Sciatic nerve (tissue), 2 donors: ENCODE measurements around the gene ETAA1. TPM values are rescaled to one million over a fixed set of nuclear protein-coding genes. Genes with fewer than 3 reads are reported as not detected.

ENCODE experiments used
- ATAC-seq: fragments of 200-7000 bp; cut with Tn5 transposase; one replicate; pipeline ENCODE4 v1.9.1; 2020; ENCODE audit warnings: mild to moderate bottlenecking, moderate library complexity
- DNase-seq: peaks from one replicate; pipeline ENCODE4 v3.0.0-alpha.2; 2020; ENCODE audit warnings: low spot score
- intact Hi-C: fragments of 100-400 bp; cut with DNase I; formaldehyde crosslinking; loops from one replicate; pipeline ENCODE4 v1.14.2; 2022
- total RNA-seq: library from RNA; stranded (reverse); fragmentation: NEBNext Ultra II Directional; extraction: Animal tissue kit (Norgen Biotek cat#: 25700); gene quantifications from one replicate; pipeline ENCODE4 v1.2.1, GENCODE V29; 2021
- donor health status: DM: no; HTN: no; CAD: no.
- donor health status: DM: no; HTN: no; CAD: no.

The ETAA1 gene
- total RNA-seq, 1 donor from 2014 or later = 12.9 TPM

DNA sequence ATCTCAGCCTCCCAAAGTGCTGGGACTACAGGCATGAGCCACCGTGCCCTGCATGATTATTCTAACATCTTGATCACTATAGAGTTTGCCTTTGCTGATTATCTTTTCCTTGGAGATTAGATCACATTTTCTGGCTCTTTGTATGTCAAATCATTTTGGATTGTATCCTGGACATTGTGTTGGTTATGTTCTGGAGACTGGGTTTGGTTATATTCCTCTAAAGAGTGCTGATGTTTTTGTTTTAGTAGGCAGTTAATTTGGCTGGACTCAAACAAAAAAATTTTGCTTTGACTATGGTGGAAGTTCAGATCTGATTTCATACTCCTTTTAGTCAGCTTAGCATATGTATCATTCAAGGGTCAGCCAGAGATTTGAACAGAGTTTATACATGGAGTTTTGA lies 26.4 kb downstream of the ETAA1 start:
- no peak for DNase-seq
- intact Hi-C loops = no loop called here
- no peak for ATAC-seq

DNA sequence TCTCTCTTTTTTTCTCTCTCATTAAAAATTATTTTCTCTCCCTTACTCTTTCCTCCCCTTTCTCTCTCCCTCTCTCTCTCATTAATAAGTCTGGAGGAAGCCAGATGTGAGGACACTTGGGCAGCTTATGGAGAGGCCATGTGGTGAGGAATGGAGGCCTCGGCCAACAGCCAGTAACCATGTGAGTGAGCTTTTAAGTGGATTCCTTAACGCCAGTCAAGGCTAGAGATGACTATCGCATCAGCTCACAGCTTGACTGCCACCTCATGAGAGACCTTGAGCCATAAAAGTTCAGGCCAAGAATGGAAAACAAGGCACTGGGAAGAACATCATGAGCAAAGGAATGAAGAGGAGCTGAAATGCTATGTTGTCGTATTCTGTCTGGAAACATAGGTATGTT lies 39.1 kb downstream of the ETAA1 start:
- DNase-seq = no peak
- intact Hi-C loops = no loop called here
- ATAC-seq = no peak

DNA sequence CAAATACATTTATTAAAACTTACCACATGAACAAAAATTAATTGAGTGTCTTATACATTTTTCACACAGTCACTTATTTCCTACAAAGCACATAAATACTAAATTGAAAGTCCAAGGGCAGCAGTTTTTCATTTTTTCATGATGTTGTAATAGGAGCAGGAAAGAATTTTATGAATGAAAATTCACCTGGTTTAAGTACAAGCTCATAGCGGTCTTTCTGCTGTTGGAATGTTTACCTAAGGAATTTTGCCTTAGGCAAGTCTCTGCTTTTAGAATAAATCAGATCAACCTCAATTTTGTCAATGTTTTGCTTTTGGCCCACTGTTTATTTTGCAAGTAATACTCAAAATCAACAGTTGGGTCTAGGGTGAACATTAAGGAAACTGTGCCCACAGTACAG lies 40.0 kb downstream of the ETAA1 start:
- ATAC-seq (no peak), DNase-seq (no peak)
- intact Hi-C loops = no loop called here

DNA sequence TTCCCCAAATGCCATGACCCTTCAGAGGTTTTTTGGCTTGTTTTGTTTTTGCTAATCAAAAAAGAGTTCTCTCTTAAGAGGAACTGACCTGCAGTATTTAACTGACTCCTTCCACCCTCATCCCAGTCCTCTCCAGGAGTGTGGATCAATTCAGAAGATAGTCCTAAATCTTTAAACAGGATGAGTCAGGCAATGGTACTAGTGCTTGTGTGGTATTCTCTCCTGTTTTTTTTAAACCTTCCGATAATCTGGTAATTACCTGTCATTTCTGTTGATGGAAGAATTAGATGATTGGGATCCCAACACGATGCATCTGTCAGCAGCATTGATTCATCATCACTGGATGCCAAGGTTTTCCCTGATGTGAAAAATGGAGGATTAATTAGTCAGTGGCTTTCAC lies 41.2 kb downstream of the ETAA1 start:
- ATAC-seq (no peak), DNase-seq (no peak)
- intact Hi-C loops = no loop called here

DNA sequence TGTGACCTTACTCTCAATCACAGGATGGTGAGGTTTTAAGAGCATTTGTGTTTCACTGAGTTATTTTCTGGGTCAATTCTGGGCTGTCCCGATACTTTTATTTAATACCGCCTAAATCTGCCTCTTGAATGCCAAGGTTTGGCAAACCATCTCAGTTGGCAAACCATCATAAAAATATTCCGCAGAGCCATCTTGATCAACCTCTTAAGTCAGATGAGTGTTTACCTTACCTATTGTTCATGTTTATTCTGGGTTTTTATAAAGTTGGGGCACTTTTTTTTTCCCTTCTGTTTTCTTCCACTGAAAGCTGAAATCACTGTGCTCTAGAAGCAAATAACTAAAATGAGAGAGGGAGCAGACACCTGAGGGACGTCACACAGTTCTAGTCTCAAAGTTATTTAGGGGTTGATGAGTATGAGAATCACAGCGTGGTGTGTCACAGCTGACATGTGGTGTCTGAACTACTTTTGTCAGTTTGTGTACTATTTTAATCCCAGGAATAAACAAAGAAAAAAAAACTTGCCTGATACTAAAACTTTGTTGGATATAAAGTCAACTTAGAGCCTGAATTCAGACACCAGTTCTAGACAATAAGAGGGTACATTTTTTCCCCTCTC lies 48.6 kb downstream of the ETAA1 start:
- DNase-seq (no peak), ATAC-seq (no peak)
- intact Hi-C loops = no loop called here

DNA sequence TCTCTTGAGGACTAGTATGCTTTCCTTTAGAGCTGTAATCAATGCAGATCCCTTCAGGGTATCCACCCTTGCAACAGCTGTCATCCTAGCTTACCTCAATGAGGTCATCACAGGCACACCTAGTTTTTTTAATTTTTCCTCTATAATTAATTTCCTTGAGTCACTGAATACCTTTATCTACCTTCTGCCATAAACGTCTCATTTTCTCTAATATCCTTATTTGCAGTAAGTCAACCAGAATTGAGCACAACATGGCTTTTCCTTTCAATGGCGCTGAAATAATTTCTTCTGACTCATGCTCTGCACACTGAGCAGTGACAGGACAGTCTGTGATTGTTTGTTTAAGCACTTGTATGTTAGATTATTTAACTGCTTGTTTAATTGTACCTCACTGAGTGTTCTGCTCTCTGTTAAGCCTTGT lies 49.4 kb downstream of the ETAA1 start:
- no peak for ATAC-seq
- no peak for DNase-seq
- intact Hi-C loops = no loop called here

DNA sequence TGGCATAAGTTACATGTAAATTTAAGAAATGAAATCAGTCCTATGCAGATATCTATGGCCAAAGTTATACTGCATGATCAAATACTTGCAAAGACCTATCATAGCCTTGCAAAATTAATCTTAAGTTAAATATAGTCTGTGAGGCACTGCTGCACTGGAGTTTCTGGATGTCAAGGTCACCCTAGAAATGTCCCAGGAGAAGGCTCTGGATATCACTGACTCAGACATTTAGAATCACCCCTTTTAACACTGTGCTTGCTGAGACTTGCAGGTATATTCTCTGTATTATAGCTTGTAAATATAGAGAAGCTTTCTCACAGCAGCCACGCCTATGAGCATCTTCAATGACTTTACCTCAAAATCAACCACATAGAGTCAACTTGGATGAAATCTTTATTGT lies 51.5 kb downstream of the ETAA1 start:
- intact Hi-C loops = no loop called here
- DNase-seq (no peak), ATAC-seq (no peak)

DNA sequence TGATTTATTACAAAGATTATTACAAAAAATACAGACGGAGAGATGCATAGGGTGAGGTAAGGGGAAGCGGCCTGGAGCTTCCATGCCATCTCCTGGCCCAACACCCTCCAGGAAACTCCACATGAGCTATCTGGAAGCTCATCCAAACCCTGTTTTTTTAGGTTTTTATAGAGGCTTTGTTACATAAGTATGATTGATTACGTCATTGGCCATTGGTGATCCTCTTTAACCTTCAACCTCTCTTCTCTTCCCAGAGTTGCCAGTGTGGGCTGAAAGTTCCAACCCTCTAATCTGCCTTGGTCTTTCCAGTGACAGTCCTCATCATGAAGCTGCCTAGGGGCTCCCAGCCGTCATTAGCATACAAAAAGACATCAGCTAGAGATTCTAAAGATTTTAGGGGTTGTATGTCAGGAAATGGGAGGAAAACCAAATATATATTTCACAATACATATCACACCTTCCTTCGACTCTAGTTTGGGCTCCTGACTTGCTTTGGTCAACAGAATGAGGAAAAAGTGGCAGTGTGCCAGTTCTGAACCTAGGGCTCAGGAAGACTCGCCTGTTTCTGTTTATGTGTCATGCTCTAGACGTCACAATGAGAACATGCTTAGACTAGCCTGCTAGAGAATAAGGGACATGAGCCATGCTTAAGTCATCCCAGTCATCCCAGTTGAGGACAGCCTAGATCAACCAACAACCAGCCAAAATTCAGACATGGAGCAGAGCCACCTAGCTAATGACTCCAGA lies 54.1 kb downstream of the ETAA1 start:
- DNase-seq (no peak), ATAC-seq (no peak)
- intact Hi-C loops = no loop called here

DNA sequence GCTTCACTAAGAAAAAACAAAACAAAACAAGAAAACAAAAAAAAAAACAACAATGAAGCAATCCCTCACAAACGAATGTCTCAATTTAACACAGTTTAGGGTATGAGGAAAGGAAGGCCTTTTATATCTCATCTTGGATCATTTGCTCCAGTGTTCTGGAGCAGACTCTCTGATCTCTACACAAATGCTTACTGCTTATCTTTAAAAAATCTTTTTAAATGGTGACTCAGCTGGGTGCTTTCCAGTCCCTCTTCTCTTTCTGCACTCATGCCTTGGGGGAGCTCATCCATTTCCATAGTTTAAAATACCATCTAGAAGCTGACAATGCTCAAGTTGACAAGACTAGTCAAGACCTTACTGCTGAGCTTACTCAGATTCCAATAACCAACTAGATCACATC lies 56.2 kb downstream of the ETAA1 start:
- ATAC-seq (no peak), DNase-seq (no peak)
- intact Hi-C loops = no loop called here

DNA sequence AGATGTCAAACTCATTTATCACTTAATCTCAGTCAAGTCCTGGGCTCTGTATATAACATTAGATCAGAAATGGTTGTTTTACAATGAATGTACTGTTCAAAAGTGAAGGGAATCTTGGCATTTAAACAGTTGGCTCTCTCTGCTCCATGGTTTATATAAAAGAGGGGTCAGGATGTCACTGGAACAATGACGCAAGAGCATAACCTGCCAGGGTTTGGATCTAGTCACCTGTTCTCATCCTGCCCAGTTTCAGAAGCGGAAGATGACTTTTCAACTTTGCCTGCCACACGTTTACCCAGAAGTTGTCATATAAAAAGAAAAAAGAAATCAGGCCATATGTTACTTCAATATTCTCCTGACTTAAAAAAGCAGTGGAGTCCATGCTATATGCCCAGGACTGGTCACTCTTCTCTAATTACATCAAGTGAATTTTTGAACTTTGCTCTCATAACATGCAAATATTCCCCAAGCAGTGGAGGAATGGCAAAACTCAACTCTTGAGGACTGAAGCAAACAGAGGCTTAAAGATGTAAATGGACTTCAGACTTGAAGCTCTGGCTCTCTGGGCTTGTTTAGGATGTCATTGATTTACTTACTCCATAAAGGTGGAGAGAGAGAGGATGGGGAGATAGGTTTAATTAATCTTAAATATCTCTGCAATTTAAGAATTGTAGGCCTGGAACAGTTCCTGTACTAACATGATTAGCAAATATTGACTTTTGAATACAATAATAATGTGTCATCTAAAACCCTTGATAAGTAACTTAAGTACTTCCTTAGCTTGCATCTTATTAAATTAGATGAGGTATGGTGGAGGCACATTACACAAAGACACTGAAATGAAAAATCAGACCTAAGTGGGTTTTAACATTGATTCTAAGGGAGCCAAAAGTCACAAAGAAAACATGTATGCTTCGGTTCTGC lies 58.3 kb downstream of the ETAA1 start:
- intact Hi-C loops = no loop called here
- ATAC-seq (no peak), DNase-seq (no peak)

DNA sequence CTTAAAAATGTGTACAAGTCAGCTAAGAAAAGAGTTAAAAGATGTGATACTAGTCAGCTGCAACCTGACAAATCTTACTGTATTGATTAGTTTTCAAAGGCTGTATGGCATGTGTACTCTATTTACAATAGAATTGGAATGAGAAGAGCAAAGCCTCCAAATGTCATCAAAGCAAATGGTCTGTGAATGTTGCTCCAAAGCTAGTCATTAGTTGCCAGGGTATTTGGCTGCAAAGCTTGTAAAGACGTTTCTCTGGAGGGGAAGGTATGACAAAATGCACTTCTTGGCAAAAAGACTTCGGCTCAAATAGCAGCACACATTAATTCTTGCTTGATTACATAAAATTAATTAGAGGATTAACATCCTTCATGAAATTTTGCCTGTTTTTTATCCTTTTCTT lies 59.3 kb downstream of the ETAA1 start:
- intact Hi-C loops = no loop called here
- ATAC-seq (no peak), DNase-seq (no peak)

DNA sequence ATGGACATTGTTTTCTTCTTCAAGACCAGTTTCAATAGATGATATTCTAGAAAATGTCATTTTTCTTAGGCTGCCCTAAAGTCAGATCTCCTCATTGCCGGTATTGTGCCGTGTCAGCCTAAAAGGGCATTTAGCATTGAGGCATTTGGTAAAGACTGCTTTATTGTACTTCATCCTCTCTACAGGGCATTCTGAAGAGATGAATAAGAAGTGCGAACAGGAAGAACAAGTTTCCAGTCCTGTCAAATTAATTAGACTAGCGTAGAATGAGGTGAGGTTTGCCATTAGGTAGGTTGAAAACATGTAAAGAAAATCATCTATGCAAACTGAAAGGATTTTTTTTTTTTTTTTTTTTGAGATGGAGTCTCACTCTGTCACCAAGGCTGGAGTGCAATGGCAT lies 60.6 kb downstream of the ETAA1 start:
- intact Hi-C loops = no loop called here
- DNase-seq = no peak
- no peak for ATAC-seq

DNA sequence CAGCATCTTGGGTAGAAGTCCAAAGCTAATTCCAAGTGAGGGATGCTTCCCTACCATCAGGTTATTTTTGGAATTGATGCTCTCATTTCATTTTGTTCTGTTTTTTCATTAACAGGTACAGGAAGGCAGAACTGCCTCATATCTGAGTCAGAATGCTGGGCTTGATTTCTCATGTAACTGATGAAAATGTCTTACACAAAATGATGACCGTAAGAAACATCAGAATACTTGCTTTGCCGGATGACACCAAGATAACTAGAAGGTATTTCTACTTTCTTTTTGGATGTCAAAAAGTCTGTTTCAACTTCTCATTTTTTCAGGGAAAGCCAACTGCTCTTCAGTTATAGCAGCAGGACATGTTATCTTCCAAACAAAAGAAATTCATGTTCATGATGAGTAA lies 62.6 kb downstream of the ETAA1 start:
- ATAC-seq (no peak), DNase-seq (no peak)
- intact Hi-C loops = no loop called here
